H1 (cell line): ENCODE measurements around the gene GRIN3A. TPM values are rescaled to one million over a fixed set of nuclear protein-coding genes. Genes with fewer than 3 reads are reported as not detected.

Experiments
- CTCF ChIA-PET: fragments of 300-600 bp; sonication (Branson Sonifier 250); formaldehyde crosslinking; loops from one replicate; lab custom pipeline; 2021; ENCODE audit not compliant: partially characterized antibody; lab: Charles Lee
- POLR2A ChIA-PET: fragments of 300-600 bp; sonication (Branson Sonifier 250); formaldehyde crosslinking; loops from one replicate; lab custom pipeline; 2021; ENCODE audit warnings: inconsistent platforms; ENCODE audit not compliant: partially characterized antibody; lab: Charles Lee
- DNase-seq, 2 experiments: peaks; one replicate each; pipeline versions ENCODE4 v3.0.0 to v3.0.0-alpha.2; 2010 to 2022; ENCODE audit warnings: low spot score in 2 of 2, low read depth in 1 of 2, mixed read lengths in 1 of 2
- FAIRE-seq: peaks from 2 replicates; lab custom pipeline; 2011; peaks lifted over from hg19 to GRCh38; lab: Jason Lieb, UNC
- H2AFZ ChIP-seq: 2 replicates; pipeline ENCODE4 v1.8.1; 2012; ENCODE audit warnings: low read length, inconsistent platforms
- H2AK5ac ChIP-seq: 2 replicates; pipeline ENCODE4 v1.6.1; 2013; ENCODE audit warnings: low read depth, low read length
- H2BK120ac ChIP-seq: replicated peaks from 2 replicates; pipeline ENCODE3; 2013; ENCODE audit warnings: low read depth, low read length, inconsistent platforms
- H2BK12ac ChIP-seq: 2 replicates; pipeline ENCODE4 v1.6.1; 2013; ENCODE audit warnings: low read depth, low read length
- H2BK15ac ChIP-seq: 2 replicates; pipeline ENCODE4 v1.6.1; 2013; ENCODE audit warnings: low read length
- H2BK20ac ChIP-seq: 2 replicates; pipeline ENCODE4 v1.6.1; 2013; ENCODE audit warnings: low read length
- H2BK5ac ChIP-seq: 2 replicates; pipeline ENCODE4 v1.6.1; 2013; ENCODE audit warnings: low read depth, low read length
- H3K14ac ChIP-seq: 2 replicates; pipeline ENCODE4 v1.6.1; 2013; ENCODE audit warnings: inconsistent platforms; ENCODE audit not compliant: insufficient read length
- H3K18ac ChIP-seq: 2 replicates; pipeline ENCODE4 v1.6.1; 2013; ENCODE audit warnings: low read length; ENCODE audit errors: extremely low read depth
- H3K23ac ChIP-seq: 2 replicates; pipeline ENCODE4 v1.6.1; 2013; ENCODE audit warnings: inconsistent platforms; ENCODE audit not compliant: insufficient read length
- H3K23me2 ChIP-seq: 2 replicates; pipeline ENCODE4 v1.6.1; 2013; ENCODE audit warnings: low read depth, low read length
- H3K27ac ChIP-seq: 2 replicates; pipeline ENCODE4 v1.6.1; 2011; ENCODE audit warnings: low read depth, low read length, inconsistent platforms
- H3K27me3 ChIP-seq, 4 experiments: replicated peaks in 1 of 4; 1 replicate in 1 of 4; 2 replicates in 3 of 4; pipeline versions ENCODE4 v1.6.1 to v1.8.1; 2011 to 2013; ENCODE audit warnings: low read length in 3 of 4, mild to moderate bottlenecking in 3 of 4, inconsistent platforms in 2 of 4, mixed read lengths in 2 of 4, moderate library complexity in 1 of 4; ENCODE audit not compliant: control insufficient read depth in 3 of 4, insufficient read depth in 3 of 4; ENCODE audit errors: extremely low read depth in 1 of 4
- H3K36me3 ChIP-seq, 4 experiments: 2 replicates each; pipeline versions ENCODE4 v1.6.1 to v1.8.1; 2011 to 2013; ENCODE audit warnings: mild to moderate bottlenecking in 4 of 4, low read length in 3 of 4, moderate library complexity in 2 of 4, control low read depth in 1 of 4, inconsistent platforms in 1 of 4; ENCODE audit not compliant: insufficient read depth in 4 of 4, control insufficient read depth in 2 of 4
- H3K4ac ChIP-seq: replicated peaks from 2 replicates; pipeline ENCODE3; 2013; ENCODE audit warnings: low read length, low read depth, mixed read lengths, inconsistent platforms; ENCODE audit not compliant: insufficient read length
- H3K4me1 ChIP-seq, 4 experiments: replicated peaks in 1 of 4; 1 replicate in 1 of 4; 2 replicates in 3 of 4; pipeline versions ENCODE4 v1.6.1 to v1.8.1; 2011 to 2013; ENCODE audit warnings: low read length in 3 of 4, inconsistent platforms in 2 of 4, mixed read lengths in 1 of 4; ENCODE audit not compliant: insufficient read depth in 4 of 4, control insufficient read depth in 3 of 4
- H3K4me2 ChIP-seq, 2 experiments: 2 replicates each; pipeline versions ENCODE4 v1.6.1 to v1.8.1; 2011 to 2013; ENCODE audit warnings: low read depth in 2 of 2, low read length in 2 of 2, control low read depth in 1 of 2, inconsistent platforms in 1 of 2, mild to moderate bottlenecking in 1 of 2; ENCODE audit not compliant: insufficient read depth in 1 of 2
- H3K4me3 ChIP-seq, 4 experiments: fragments of 200-600, 300-600 bp in 1 of 4; sonication (generic), shearing (Covaris generic), sonication (Bioruptor Twin) in 1 of 4; 2 replicates each; pipeline versions ENCODE4 v1.5.1 to v1.8.1; 2011 to 2016; ENCODE audit warnings: low read length in 4 of 4, low read depth in 3 of 4, control low read depth in 2 of 4, inconsistent platforms in 2 of 4, mild to moderate bottlenecking in 2 of 4, mixed read lengths in 1 of 4, moderate library complexity in 1 of 4; ENCODE audit not compliant: insufficient read depth in 2 of 4; ENCODE audit errors: extremely low read depth in 1 of 4
- H3K56ac ChIP-seq: replicated peaks from 2 replicates; pipeline ENCODE3; 2013; ENCODE audit warnings: low read depth, mild to moderate bottlenecking, mixed read lengths, low read length, inconsistent platforms; ENCODE audit not compliant: insufficient read length
- H3K79me1 ChIP-seq: 2 replicates; pipeline ENCODE4 v1.6.1; 2013; ENCODE audit warnings: low read depth, low read length, control low read depth
- H3K79me2 ChIP-seq, 2 experiments: 2 replicates each; pipeline versions ENCODE4 v1.6.1 to v1.8.1; 2012 to 2013; ENCODE audit warnings: low read length in 2 of 2, mild to moderate bottlenecking in 2 of 2, inconsistent platforms in 1 of 2; ENCODE audit not compliant: insufficient read depth in 2 of 2, control insufficient read depth in 1 of 2
- H3K9ac ChIP-seq, 4 experiments: replicated peaks in 1 of 4; 1 replicate in 1 of 4; 2 replicates in 3 of 4; pipeline versions ENCODE4 v1.6.1 to v1.8.1; 2011 to 2013; ENCODE audit warnings: low read depth in 3 of 4, low read length in 3 of 4, control low read depth in 2 of 4, mild to moderate bottlenecking in 2 of 4, moderate library complexity in 2 of 4, inconsistent platforms in 1 of 4; ENCODE audit errors: extremely low read depth in 1 of 4
- H3K9me3 ChIP-seq, 2 experiments: 2 replicates each; pipeline versions ENCODE4 v1.6.1 to v1.8.1; 2012 to 2013; ENCODE audit warnings: mild to moderate bottlenecking in 2 of 2, moderate library complexity in 2 of 2, control low read depth in 1 of 2, inconsistent platforms in 1 of 2, low read depth in 1 of 2, low read length in 1 of 2, mixed read lengths in 1 of 2; ENCODE audit not compliant: insufficient read depth in 2 of 2
- H4K20me1 ChIP-seq, 2 experiments: replicated peaks in 1 of 2; 2 replicates each; pipeline versions ENCODE3 to v1.8.1; 2011 to 2013; ENCODE audit warnings: inconsistent platforms in 2 of 2, low read length in 2 of 2, mild to moderate bottlenecking in 1 of 2; ENCODE audit not compliant: insufficient read depth in 2 of 2, control insufficient read depth in 1 of 2
- H4K5ac ChIP-seq: 2 replicates; pipeline ENCODE4 v1.6.1; 2013; ENCODE audit warnings: low read length, low read depth, mixed read lengths, inconsistent platforms; ENCODE audit not compliant: insufficient read length
- H4K8ac ChIP-seq: 2 replicates; pipeline ENCODE4 v1.8.0; 2013; ENCODE audit warnings: mild to moderate bottlenecking, moderate library complexity, low read length, inconsistent platforms; ENCODE audit not compliant: insufficient read depth; ENCODE audit errors: extremely low read depth
- H4K91ac ChIP-seq: replicated peaks from 2 replicates; pipeline ENCODE3; 2013; ENCODE audit warnings: low read length, mixed read lengths, inconsistent platforms; ENCODE audit not compliant: insufficient read length
- CHD2 ChIP-seq: IDR thresholded peaks from 2 replicates; pipeline ENCODE4 v1.6.1; 2012; ENCODE audit warnings: low read length, improper control_type of control experiment
- EGR1 ChIP-seq: IDR thresholded peaks from 2 replicates; pipeline ENCODE4 v1.6.1; 2011; ENCODE audit warnings: low read depth, low read length, borderline replicate concordance
- HDAC2 ChIP-seq, 2 experiments: fragments of 300-600 bp in 1 of 2; sonication (generic) in 1 of 2; IDR thresholded peaks; 2 replicates each; pipeline ENCODE4 v1.6.1; 2011 to 2012; ENCODE audit warnings: low read depth in 2 of 2, low read length in 2 of 2, mild to moderate bottlenecking in 2 of 2, moderate library complexity in 2 of 2, borderline replicate concordance in 1 of 2, inconsistent platforms in 1 of 2
- JUN ChIP-seq: IDR thresholded peaks from 2 replicates; pipeline ENCODE4 v1.6.1; 2011; ENCODE audit warnings: low read depth, mild to moderate bottlenecking, improper control_type of control experiment, low read length
- MAFK ChIP-seq: IDR thresholded peaks from 2 replicates; pipeline ENCODE4 v1.6.1; 2012; ENCODE audit warnings: low read depth, mild to moderate bottlenecking, improper control_type of control experiment, low read length
- RXRA ChIP-seq: IDR thresholded peaks from 2 replicates; pipeline ENCODE4 v1.6.1; 2011; ENCODE audit warnings: low read depth, mild to moderate bottlenecking, low read length, moderate library complexity; ENCODE audit not compliant: insufficient read depth
- SRF ChIP-seq: IDR thresholded peaks from 2 replicates; pipeline ENCODE4 v1.6.1; 2011; ENCODE audit warnings: mild to moderate bottlenecking, low read depth, low read length, moderate library complexity
- SUZ12 ChIP-seq: fragments of 200-600 bp; sonication (generic); IDR thresholded peaks from 2 replicates; pipeline ENCODE4 v1.6.1; 2012; ENCODE audit warnings: mild to moderate bottlenecking, inconsistent platforms, low read length, moderate library complexity, mixed read lengths
- TAF1 ChIP-seq: IDR thresholded peaks from 2 replicates; pipeline ENCODE4 v1.6.1; 2011; ENCODE audit warnings: mild to moderate bottlenecking, low read depth, low read length
- USF2 ChIP-seq: IDR thresholded peaks from 2 replicates; pipeline ENCODE4 v1.6.1; 2011; ENCODE audit warnings: low read length, improper control_type of control experiment
- WGBS, 2 experiments: shearing (Covaris generic) in 1 of 2; methylation state at CpG; one replicate each; pipeline versions ENCODE4 v1.1.6 to v1.1.7; 2013 to 2015; ENCODE audit warnings: low lambda C conversion rate in 2 of 2, mixed read lengths in 2 of 2, inconsistent platforms in 1 of 2, low coverage in 1 of 2, missing lambda C conversion rate in 1 of 2; ENCODE audit not compliant: insufficient replicate concordance in 2 of 2, insufficient coverage in 1 of 2, insufficient read length in 1 of 2; ENCODE audit errors: extremely low coverage in 1 of 2, missing lambda C conversion rate in 1 of 2; 5-methylcytosine and 5-hydroxymethylcytosine counted together
- polyA plus RNA-seq, 7 experiments: library from polyadenylated mRNA; depleted of rRNA in 3 of 7; stranded (reverse) in 5 of 7; unstranded in 2 of 7; fragments of >200 nt in 5 of 7; fragments of 200-250 nt in 2 of 7; gene quantifications; 1 replicate in 5 of 7; 2 replicates in 1 of 7; 4 replicates in 1 of 7; pipeline versions ENCODE4 v1.2.1 to v1.2.3, GENCODE V29; 2011 to 2013; ENCODE audit warnings: missing spikeins in 2 of 7, mixed read lengths in 2 of 7
- total RNA-seq: library from RNA; stranded (reverse); fragmentation: NEBNext Ultra II Directional; extraction: Animal tissue kit (Norgen Biotek cat#: 25700); gene quantifications from 2 replicates; pipeline ENCODE4 v1.2.1, GENCODE V29; 2021

GRIN3A gene
- total and polyA plus RNA-seq, 2 of the 8 experiments (the other 6 are each of a cell fraction or from before 2014, with no cell fraction given) = 0.04 TPM; not detected in 1

- no peak overlapping the region for H3K56ac ChIP-seq
- FAIRE-seq = no peak
- CTCF ChIA-PET = no interaction called here
These were observed 46.8 kb downstream of the GRIN3A start for GRCh38 chr9:101691657-101692056.

More at GRCh38 chr9:101691657-101692056, 46.8 kb downstream of the GRIN3A start:
- Histone ChIP-seq H3K14ac (no peak overlapping the region), H3K79me2 (no peaks in the 10 kb centered on the region), H2BK12ac (no peak overlapping the region), H2BK20ac (no peak overlapping the region), H3K18ac (no peak overlapping the region), H4K20me1 (no peaks in the 10 kb centered on the region), H2AK5ac (no peak overlapping the region), H3K79me1 (no peaks in the 10 kb centered on the region), H2BK5ac (no peak overlapping the region), H2BK15ac (no peak overlapping the region), H2BK120ac (no peak overlapping the region), H3K27ac (no peak overlapping the region), H3K9me3 (no peaks in the 10 kb centered on the region), H3K23me2 (no peaks in the 10 kb centered on the region), H3K4me1 (no peaks in the 10 kb centered on the region), H4K8ac (no peak overlapping the region), H3K9ac (no peak overlapping the region), H4K91ac (no peak overlapping the region), H2AFZ (peak overlapping the region; percentile 49; the same call in 1 of the 2 replicates), H3K4me3 (no peak overlapping the region), H3K27me3 (no peaks in the 10 kb centered on the region), H3K4ac (no peak overlapping the region), H3K36me3 (no peaks in the 10 kb centered on the region), H4K5ac (no peak overlapping the region), H3K23ac (no peak overlapping the region), H3K4me2 (no peak overlapping the region)
- 88% methylated on average over 2 of the region's 2 CpGs; no CpG with 5 or more reads in 1 of the 2 experiments for WGBS, 2 experiments
- TF ChIP-seq TAF1 (no peak), SRF (no peak), MAFK (no peak), HDAC2 (IDR thresholded peaks at IDR 0.05; ENCODE audit: borderline replicate concordance in 1 of 2, low read depth in 2 of 2, low read length in 2 of 2) (no peak), CHD2 (no peak), JUN (no peak), SUZ12 (no peak), EGR1 (no peak), USF2 (no peak), RXRA (no peak)
- POLR2A ChIA-PET = no interaction called here
- no peak for DNase-seq
